Stomach (tissue), 4 donors: ENCODE data around the gene TRIM4.

Experiments
- CTCF ChIP-seq, 7 experiments: fragments of 450-650 bp in 4 of 7; fragments of 200-600 bp in 3 of 7; sonication (generic) in 3 of 7; IDR thresholded peaks; one replicate each; pipeline ENCODE4 v1.5.1; 2016 to 2019; ENCODE audit warnings: antibody characterized with exemption in 7 of 7, control low read depth in 2 of 7, mild to moderate bottlenecking in 1 of 7
- EP300 ChIP-seq: sonication (generic); formaldehyde crosslinking; IDR thresholded peaks from one replicate; pipeline ENCODE4 v1.6.1; 2017; ENCODE audit warnings: antibody characterized with exemption
- POLR2A ChIP-seq, 4 donors: fragments of 450-650 bp; IDR thresholded peaks; one replicate each; pipeline ENCODE4 v1.6.1; 2016; ENCODE audit warnings: antibody characterized with exemption in 4 of 4, control low read depth in 2 of 4, mild to moderate bottlenecking in 1 of 4, moderate library complexity in 1 of 4
- POLR2AphosphoS5 ChIP-seq, 3 donors: sonication (generic); formaldehyde crosslinking; IDR thresholded peaks; one replicate each; pipeline ENCODE4 v1.6.1; 2016; ENCODE audit warnings: antibody characterized with exemption in 3 of 3

GRCh38 chr7:99958564-99959227 is 39.4 kb upstream of the TRIM4 start:
- TF ChIP-seq POLR2A (IDR thresholded peaks at IDR 0.05) (no peak), CTCF (IDR thresholded peaks at IDR 0.05) (no peak), POLR2AphosphoS5 (IDR thresholded peaks at IDR 0.05) (no peak), EP300 (no peak)
